GM19455 (cell line): ENCODE data around the gene WNK3.
"Not testable (repeated sequence)": the region's sequence is repeated elsewhere in the genome, so short reads cannot be mapped to it uniquely, and the experiment has no call there.

Source experiments
- ATAC-seq: cut with Tn5 transposase; IDR thresholded peaks from one replicate; pipeline ENCODE4 v1.9.1; 2021; ENCODE audit not compliant: unreplicated experiment

The WNK3 gene

GRCh38 chrX:54357414-54358377, at the start of gene WNK3:
Gene WNK3, minus strand, starts transcription at chrX:54358046.
- no peak for ATAC-seq

GRCh38 chrX:54407266-54407665, 49.4 kb upstream of the WNK3 start:
- no peak for ATAC-seq

GRCh38 chrX:54397113-54397512, 39.3 kb upstream of the WNK3 start:
- no peak for ATAC-seq

DNA sequence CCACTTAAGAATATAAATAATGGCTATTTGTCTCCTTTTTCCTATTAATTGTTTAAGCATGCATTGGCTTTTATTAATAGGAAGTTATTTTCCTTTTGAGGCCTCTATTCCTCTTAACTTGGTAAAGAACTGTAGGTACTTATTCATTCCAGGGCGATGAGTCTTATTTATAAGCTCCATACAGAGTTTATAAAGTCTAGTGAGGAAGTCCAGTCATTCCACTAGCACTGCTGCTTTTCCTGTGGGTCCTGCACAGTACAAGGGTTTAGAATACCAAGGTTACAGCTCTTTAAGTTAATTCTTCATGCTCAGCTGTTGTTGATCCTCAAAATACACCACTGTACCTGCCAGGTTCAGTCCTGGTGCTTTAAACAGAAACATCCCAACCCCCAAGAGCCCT, 28.5 kb upstream of the WNK3 start:
- ATAC-seq: no peak

DNA sequence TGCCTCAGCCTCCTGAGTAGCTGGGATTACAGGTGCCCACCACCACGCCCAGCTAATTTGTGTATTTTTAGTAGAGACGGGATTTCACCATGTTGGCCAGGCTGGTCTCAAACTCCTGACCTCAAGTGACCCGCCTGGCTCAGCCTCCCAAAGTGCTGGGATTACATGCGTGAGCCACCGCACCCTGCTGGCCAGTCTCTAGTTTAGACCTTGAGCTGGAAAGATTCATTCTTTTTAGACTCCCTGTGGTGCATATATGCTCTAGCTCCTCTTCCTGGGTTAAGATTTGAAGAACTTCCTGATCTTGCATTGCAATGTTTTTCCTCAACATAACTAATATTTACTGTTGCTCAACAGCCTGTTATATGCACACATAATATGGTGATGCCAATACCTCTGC, 26.8 kb upstream of the WNK3 start:
- ATAC-seq: not testable (repeated sequence)

DNA sequence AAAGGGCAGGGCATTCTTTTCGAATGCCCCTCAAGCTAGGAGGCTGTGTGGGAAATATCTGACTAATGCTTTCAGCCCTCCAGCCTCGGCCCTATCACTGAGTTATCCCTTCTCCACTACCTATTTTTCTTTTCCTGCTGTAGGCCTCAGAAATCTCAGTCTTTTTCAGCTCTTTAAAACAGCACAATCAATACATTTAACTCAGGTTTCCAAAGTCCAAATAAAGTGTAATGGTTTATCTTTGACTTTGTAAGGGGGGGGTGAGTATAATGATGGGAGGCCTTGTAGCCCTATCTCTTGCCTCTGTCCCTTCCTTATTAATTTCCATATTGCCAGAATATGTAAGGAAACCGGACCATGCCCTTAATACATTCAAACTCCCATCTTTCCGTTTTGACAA, 1.6 kb upstream of the WNK3 start:
- ATAC-seq: no peak

DNA sequence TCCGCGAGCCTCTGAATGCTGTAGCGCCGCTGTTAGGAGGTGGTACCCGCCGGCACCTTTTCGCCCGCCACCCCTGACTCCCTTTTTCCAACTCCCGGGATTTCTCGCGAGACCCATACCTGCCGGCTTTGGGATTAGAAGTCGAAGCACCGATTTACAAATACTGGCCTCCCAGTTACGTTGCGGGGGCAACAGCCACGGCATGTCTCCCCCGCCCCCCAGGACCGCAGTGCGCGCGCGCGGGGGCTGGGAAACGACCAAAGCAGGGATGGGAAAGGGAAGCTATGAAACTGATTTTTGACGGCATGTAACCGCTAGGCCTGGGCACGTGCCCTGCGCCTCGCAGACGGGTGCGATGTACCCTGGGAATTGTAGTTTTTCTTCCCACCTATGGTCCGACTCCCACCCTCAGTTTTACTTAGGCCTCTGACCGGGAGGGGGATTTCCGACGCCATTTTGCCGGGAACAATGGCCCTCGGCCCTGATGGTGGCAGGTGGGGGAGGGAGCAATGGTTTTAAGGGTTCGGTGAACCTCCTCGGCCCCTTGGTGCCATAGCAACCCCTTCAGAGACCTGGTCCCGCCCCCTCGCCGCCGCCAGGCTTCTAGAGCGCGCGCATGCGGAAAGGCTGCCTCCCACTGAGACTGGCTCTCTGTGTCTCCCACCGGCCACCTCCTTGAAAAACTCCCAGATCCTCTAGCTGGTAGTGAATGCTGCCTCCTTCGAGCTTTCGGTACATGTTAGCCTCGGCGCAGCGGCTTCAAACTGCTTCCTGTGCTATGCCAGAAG, 772 bp upstream of the WNK3 start:
- no peak for ATAC-seq

DNA sequence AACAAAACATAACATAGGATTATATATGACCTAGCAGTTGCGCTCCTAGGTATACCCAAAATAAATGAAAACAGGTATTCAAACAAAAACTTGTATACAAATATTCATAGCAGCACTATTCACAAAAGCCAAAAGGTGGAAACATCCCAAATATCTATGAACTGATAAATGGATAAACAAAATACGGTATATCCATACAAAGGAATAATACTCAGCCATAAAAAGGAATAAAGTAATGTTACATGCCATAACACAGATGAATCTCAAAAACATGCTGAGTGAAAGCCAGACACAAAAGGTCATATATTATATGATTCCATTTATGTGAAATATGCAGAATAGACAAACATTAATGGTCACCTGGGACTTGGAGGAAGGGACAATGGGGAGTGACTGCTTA, 5.2 kb downstream of the WNK3 start:
- no peak for ATAC-seq

DNA sequence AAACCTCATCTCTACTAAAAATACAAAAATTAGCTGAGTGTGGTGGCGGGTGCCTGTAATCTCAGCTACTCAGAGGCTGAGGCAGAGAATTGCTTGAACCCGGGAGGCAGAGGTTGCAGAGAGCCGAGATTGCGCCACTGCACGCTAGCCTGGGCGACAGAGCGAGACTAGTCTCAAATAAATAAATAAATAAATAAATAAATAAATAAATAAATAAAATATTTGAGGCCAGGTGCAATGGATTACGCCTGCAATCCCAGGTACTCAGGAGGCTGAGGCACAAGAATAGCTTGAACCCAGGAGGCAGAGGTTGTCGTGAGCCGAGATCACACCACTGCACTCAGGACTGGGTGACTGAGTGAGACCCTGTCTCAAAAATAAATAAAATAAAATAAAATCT, 20.5 kb downstream of the WNK3 start:
- not testable (repeated sequence) for ATAC-seq

GRCh38 chrX:54325077-54325476, 32.8 kb downstream of the WNK3 start:
- no peak for ATAC-seq

DNA sequence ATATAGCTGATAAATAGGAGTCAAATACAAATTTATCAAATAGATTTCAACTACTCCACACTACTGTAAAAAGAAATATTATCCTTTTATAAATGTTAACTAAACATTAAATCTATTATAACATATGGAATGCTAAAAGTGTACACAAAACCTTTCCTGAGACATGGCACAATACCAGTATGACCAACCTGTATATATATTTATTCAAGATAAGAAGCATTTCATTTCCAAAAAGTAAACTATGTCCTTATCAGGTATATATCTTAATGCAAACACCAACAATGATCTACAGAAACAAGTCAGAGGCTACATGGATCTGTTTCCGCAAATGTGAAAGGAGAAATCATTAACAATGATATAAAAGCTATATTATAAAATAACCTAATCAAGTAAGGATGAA, 37.8 kb downstream of the WNK3 start:
- no peak for ATAC-seq

DNA sequence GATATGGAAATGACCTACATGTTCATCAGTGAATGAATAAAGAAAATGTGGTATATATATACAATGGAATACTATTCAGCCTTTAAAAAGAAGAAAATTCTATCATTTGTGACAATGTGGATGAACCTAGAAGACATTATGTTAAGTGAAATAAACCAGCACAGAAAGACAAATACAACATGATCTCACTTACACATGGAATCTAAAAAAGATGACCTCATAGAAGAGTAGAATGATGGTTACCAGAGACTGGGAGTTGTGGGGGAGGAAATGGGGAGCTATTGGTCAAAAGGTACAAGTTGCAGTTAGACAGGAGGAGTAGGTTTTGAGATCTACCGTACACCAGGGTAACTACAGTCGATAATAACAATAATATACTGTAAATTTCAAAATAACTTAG, 51.5 kb downstream of the WNK3 start:
- no peak for ATAC-seq

GRCh38 chrX:54301516-54301915, 56.3 kb downstream of the WNK3 start:
- no peak for ATAC-seq

DNA sequence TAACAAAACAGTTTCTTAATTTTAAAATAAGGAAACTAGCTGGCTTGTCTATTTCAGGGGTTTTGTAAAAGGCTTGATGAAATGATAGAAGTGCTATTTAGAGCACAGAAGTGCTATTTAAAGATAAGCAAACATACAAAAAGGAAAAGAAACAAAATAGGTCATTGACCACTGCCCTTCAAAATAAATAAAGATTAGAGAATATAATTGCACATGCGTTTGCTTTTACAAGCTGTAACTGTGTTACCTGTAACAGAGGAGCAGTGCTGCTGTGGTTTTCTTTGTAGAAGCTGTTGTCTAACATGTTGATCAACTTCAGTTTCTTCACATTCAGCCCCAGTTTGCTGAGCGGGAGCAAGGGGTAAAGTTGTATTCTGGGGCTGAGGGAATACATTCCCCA, 63.5 kb downstream of the WNK3 start:
- no peak for ATAC-seq

DNA sequence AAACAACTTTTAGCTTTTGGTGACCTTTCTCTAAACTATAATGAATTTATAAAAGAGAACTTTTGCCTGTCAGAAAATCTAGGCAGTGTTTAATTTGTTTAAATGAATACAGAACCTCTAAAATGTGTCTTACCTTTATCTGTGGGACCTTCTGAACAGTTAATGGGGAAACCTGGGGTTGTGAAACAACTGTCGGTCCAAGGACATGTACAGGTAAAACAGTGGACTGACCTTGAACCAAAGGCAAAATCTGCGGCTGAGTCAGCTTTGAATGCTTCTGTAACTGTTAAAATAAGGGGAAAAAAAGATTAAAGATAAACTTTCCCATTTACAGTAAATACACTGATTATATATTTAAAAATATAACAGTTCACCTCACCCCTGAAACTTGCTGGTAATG, 65.1 kb downstream of the WNK3 start:
- ATAC-seq: no peak

- ATAC-seq: no peak
These were observed 66.1 kb downstream of the WNK3 start for GRCh38 chrX:54291758-54292157.

GRCh38 chrX:54288968-54289367, 68.9 kb downstream of the WNK3 start:
- ATAC-seq: no peak

- ATAC-seq: no peak
These were observed 69.6 kb downstream of the WNK3 start for GRCh38 chrX:54288277-54288676.

DNA sequence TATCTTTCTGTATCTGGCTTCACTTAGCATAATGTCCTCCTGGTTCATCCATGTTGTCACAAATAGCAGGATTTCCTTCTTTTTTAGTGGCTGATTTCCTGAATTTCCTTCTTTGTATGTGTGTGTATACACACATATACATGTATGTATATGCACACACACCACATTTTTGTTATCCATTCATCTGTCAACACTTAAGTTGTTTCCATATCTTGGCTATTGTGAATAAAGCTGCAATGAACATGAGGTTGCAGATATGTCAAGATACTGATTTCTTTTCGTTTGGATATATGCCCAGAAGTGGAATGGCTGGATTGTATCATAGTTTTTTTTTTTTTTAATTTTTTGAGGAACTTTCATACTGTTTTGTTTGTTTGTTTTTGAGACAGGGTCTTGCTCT, 76.2 kb downstream of the WNK3 start:
- no peak for ATAC-seq

DNA sequence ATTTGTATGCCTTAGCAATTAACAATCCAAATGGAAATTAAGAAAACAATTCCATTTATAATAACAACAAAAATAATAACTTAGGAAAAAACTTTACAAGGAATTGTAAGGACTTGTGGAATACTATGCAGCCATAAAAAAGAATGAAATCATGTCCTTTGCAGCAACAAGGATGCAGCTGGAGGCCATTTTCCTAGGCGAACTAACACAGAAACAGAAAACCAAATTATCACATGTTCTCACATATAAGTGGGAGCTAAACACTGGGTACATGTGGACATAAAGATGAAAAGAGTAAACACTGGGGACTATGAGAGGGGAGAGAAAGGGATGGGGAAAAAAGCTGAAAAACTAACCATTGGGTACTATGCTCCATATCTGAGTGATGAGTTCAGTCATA, 77.4 kb downstream of the WNK3 start:
- ATAC-seq: no peak

- ATAC-seq: no peak
These were observed 86.2 kb downstream of the WNK3 start for GRCh38 chrX:54271664-54272063.

- ATAC-seq: no peak
These were observed 109.5 kb downstream of the WNK3 start for GRCh38 chrX:54248309-54248708.
